Mesodermal cell (in vitro differentiated cells): ENCODE data around the gene ANXA3.

Source experiments
- H3K27ac ChIP-seq: 2 replicates; pipeline ENCODE4 v1.7.0; 2013; ENCODE audit warnings: mild to moderate bottlenecking, low read depth, low read length, moderate library complexity; ENCODE audit not compliant: severe bottlenecking
- H3K36me3 ChIP-seq: 2 replicates; pipeline ENCODE4 v1.7.1; 2013; ENCODE audit warnings: mild to moderate bottlenecking, low read length, moderate library complexity; ENCODE audit not compliant: control insufficient read depth, insufficient read depth
- H3K4me1 ChIP-seq: one replicate; pipeline ENCODE4 v1.7.1; 2013; ENCODE audit warnings: mild to moderate bottlenecking, low read length; ENCODE audit not compliant: insufficient read depth, control insufficient read depth, poor library complexity, severe bottlenecking
- H3K4me3 ChIP-seq: 2 replicates; pipeline ENCODE4 v1.7.0; 2013; ENCODE audit warnings: low read length, control low read depth, mild to moderate bottlenecking; ENCODE audit not compliant: insufficient read depth, poor library complexity, severe bottlenecking; ENCODE audit errors: extremely low read depth
- H3K9me3 ChIP-seq: 2 replicates; pipeline ENCODE4 v1.7.1; 2013; ENCODE audit warnings: mild to moderate bottlenecking, low read length, moderate library complexity; ENCODE audit not compliant: control insufficient read depth
- WGBS, 2 experiments: methylation state at CpG; one replicate each; pipeline ENCODE4 v1.1.5; 2013; ENCODE audit warnings: missing lambda C conversion rate in 2 of 2; ENCODE audit not compliant: insufficient coverage in 2 of 2; 5-methylcytosine and 5-hydroxymethylcytosine counted together

The ANXA3 gene

DNA sequence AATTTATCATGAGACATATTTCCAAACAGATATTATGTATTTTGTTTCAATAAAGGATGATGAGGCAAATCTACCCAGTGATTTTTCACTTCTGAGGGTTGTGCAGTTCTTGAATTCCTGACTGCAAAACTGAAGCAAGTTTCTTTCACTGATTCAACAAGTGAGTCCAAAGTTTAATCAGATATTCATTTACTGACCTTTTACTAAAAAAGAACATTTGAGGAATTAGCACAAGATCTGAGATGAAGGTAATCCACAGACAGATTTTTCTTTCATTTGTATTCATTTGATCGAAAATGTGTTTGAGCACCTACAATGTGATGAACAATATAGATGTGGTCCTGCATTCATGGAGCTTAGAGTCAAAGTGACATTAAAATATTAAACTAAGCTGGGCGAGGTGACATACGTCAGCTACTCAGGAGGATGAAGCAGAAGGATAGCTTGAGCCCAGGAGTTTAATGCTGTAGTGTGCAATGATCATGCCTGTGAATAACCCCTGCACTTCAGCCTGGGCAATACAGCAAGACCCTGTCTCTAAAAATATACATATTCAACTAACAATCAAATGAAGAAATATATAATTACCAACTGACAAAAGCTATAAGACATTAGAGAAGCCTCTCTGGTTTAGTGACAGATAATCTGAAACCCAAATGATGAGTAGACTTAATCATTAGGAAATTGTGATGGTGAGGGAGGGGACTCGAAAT is 76.6 kb downstream of the ANXA3 start:
- Histone ChIP-seq H3K9me3 (no peaks in the 10 kb centered on the region), H3K27ac (no peak overlapping the region), H3K4me1 (peaks cover 17% of the 10 kb centered on the region), H3K36me3 (no peaks in the 10 kb centered on the region), H3K4me3 (no peak overlapping the region)
- 87 to 100% methylated on average over 1 to 2 of the region's 4 CpGs for WGBS, 2 experiments

DNA sequence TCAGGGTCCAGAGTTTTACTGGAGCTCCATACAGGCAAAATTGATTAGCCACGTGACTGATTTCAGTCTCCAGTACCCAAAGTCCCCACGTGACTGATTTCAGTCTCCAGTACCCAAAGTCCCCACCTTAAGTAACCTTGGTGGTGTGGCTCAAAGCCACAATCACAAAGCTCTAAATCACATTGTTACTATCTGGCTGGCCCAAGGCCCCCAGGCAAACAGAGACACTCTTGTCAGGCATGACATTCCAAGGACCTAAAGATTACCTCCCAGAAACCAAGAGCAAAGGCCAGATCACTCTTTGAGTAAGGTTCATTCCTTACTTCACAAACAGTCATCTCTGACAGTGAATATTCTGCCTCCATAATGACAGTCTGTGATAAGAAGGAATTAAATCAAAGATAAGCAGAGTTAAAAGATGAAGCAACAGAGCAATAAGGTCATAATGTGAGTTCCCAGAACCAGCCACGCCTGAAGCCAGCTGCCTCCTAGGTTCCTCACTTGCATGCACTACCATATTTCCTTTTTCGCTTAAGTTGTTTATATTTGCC is 78.5 kb downstream of the ANXA3 start:
- no peaks in the 10 kb centered on the region for H3K36me3 ChIP-seq
- H3K4me3 ChIP-seq, result no peak overlapping the region
- H3K4me1 ChIP-seq, result peaks cover 12% of the 10 kb centered on the region
- no peaks in the 10 kb centered on the region for H3K9me3 ChIP-seq
- H3K27ac ChIP-seq, result peak overlapping the region; percentile 66
- 80 to 93% methylated on average over 2 of the region's 4 CpGs for WGBS, 2 experiments

DNA sequence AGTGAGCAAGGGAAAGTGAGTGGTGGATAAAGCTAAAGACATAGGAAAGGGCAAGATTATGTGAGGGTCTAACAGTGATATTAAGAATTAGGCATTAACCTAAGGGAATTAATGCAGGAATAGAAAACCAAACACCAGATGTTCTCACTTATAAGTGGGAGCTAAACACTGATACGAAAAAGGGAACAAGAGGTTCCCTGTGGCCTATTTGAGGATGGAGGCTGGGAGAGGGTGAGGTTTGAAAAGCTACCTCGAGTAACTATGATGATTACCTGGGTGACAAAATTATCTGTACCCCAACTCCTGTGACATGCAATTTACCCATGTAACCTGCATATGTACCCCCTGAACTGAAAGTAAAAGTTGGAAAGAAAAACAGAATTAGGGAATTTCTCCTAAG is 79.0 kb downstream of the ANXA3 start:
- Histone ChIP-seq H3K4me3 (no peak overlapping the region), H3K27ac (peak overlapping the region; percentile 36), H3K9me3 (no peaks in the 10 kb centered on the region), H3K36me3 (no peaks in the 10 kb centered on the region), H3K4me1 (peaks cover 12% of the 10 kb centered on the region)
- 86% methylated on average over 1 of the region's 2 CpGs; no CpG with 5 or more reads in 1 of the 2 experiments for WGBS, 2 experiments

DNA sequence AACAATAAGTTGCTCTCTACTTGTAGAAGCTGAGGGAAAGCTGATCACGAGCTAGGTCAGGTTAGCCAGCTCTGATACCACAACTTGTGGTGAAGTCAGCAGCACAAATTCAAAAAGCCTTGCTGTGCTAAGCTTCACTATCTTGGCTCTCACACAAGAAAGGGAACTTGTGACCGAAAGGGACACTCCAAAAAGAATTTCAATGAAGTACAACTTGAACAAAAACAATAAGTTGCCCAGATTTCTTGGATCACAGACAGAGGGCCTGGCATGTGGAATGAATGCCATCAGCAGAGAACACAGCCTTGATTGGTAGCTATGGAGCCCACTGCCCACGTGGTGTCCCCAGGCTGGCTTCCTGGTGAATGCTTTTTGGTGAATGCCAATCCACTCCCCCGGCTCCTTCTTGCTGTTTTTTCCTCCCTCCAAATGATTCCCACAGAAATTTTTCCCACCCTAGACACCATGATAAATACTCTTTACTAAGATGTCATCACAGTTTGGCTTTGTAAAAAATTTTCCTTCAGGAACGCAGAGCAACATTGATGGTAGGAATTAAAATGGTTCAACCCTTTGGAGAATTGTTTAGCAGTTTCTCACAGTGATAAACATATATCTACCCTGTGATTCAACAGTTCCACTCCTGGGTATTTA is 82.6 kb downstream of the ANXA3 start:
- Histone ChIP-seq H3K27ac (no peak overlapping the region), H3K36me3 (no peaks in the 10 kb centered on the region), H3K4me1 (peaks cover 12% of the 10 kb centered on the region), H3K9me3 (no peaks in the 10 kb centered on the region), H3K4me3 (no peak overlapping the region)
- 83 to 95% methylated on average over 3 of the region's 5 CpGs for WGBS, 2 experiments

DNA sequence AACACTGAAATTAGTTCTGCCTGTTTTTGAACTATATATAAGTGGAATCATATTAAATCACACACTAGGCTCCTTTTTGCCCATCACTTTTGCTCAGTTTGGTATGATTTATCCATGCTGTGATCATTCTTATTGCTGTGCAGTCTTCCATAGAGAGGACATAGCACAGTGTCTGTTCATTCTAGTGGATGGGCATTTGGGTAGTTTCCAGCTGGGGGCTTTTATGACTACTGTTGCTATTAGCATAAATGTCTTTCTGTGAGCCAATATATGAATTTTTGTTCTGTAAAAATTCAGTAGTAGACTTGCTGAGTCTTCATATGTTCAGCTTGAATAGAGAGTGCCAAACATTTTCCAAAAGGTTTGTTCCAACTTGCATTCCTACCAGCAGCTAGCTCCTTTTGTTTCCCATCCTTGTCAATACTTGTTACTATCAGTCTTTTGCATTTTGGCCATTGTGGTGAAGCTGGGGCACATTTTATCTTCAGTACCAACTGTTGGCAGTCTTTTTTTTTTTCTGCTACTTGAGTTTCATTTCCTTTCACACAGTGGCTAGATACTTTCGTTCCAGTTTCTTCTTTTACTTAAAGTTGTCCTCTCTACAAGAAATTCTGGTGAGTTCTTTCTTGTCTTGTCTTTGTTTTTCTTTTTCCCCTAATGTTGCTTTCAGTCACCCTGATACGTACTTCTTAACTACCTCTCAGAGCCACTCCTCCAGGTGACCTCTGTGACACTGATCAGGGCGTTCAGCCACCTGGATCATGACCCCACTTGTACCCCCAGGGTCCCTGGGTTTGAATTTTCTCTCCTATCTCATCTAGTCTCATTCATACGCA is 87.0 kb downstream of the ANXA3 start:
- Histone ChIP-seq H3K27ac (no peak overlapping the region), H3K4me3 (no peak overlapping the region), H3K36me3 (no peaks in the 10 kb centered on the region), H3K9me3 (no peaks in the 10 kb centered on the region), H3K4me1 (no peaks in the 10 kb centered on the region)
- 85 to 92% methylated on average over 2 to 3 of the region's 4 CpGs for WGBS, 2 experiments

DNA sequence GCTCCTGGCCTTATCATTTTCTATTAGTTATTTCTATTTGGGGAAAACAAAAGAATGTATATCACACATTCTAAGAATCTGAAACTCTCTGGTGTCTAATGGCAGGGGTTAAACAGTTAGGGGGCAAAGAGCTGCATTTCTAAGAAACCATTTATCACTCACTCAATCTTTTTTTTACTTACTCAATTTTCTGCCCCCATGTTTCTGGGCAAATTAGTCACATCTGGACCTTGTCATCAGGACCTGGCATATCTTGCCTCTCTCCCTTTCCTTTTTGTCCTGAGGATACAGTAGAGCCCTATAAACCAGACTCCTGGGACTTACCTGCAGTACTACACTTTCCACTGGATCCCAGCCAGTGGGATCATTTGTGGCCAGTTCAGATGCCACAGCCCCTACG is 89.1 kb downstream of the ANXA3 start:
- Histone ChIP-seq H3K27ac (no peak overlapping the region), H3K9me3 (no peaks in the 10 kb centered on the region), H3K4me1 (no peaks in the 10 kb centered on the region), H3K4me3 (no peak overlapping the region), H3K36me3 (no peaks in the 10 kb centered on the region)
- WGBS, 2 experiments, result 80% methylated on average over 1 of the region's 1 CpG; no CpG with 5 or more reads in 1 of the 2 experiments

DNA sequence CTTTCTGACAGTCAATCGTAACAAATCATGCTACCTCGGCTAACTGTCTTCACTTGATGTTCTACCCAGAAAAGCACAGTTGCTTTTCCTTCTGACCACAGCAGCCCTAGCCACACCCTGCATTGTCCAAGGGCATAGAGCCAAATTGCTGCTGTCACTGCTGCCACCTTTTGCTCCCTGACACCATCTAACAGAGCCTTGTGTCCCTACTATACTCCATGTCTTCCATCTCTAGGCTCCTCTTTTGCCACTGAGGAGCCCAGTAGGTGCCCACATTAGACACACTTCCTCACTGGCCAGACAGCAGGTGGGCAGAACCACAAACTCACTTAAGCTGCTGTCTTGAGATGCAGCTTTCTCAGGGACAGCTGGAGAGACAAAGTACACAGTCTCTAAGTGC is 91.4 kb downstream of the ANXA3 start:
- 84 to 87% methylated on average over 2 of the region's 2 CpGs for WGBS, 2 experiments
- H3K36me3 ChIP-seq, result no peaks in the 10 kb centered on the region
- H3K9me3 ChIP-seq, result no peaks in the 10 kb centered on the region
- peaks cover 8% of the 10 kb centered on the region for H3K4me1 ChIP-seq
- H3K4me3 ChIP-seq, result no peak overlapping the region
- H3K27ac ChIP-seq, result no peak overlapping the region

DNA sequence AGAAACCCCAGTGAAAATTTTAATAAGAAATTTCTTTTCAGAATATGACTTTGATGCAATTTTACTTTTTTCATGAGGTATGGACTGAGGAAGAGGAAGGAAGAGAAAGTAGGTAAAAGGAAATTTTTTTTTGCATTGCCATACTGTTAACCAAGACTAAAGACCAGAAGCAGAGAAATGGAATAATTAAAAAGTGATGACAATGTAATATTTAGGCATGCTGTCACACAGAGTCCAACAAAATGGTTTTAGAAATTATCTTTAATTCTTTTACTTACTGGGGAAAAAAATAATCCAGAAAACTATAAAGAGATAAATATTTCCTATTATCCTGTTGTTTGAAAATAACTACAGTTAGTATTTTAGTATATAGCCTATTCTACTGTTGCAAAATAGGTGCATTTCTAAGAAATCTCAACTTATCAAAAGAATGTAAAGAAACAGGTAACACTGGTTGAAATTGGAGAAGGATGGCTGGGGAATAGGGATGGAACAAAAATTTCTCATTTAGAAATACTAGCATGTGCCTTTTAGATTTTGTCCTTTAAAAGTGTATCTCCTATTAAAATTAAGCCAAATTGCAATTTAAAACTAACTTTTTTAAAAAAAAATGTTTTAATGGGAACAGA is 92.6 kb downstream of the ANXA3 start:
- H3K4me1 ChIP-seq, result peaks cover 18% of the 10 kb centered on the region
- no peaks in the 10 kb centered on the region for H3K9me3 ChIP-seq
- no peak overlapping the region for H3K27ac ChIP-seq
- H3K36me3 ChIP-seq, result no peaks in the 10 kb centered on the region
- H3K4me3 ChIP-seq, result no peak overlapping the region

DNA sequence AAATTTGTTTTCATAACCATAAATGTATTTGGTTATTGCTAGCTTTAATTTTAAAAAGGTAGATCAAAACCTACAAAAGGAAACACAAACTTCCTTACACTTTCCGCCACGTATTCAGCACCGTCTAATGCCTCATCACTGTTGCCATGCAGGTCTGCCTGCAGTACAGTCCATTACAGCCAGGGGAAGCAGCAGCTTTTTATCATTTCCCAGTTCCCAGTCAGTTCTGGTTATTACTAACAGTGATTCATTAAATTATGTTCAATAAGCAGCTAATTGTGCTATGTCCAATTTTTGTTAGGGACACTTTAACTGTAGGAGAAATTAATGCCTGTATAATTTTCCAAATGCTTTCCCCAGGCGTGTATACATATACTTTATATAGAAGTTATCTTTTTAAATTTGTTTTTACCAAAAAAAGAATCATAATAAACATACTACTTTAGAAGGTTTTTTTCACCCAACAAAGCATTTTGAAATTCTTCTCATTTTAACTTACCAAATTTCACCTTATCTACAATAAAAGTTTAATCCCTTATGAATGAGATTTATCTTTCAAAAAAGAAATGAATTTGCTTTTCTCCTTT is 93.3 kb downstream of the ANXA3 start:
- Histone ChIP-seq H3K4me3 (no peak overlapping the region), H3K9me3 (no peaks in the 10 kb centered on the region), H3K27ac (peak overlapping the region; percentile 92), H3K36me3 (no peaks in the 10 kb centered on the region), H3K4me1 (peaks cover 23% of the 10 kb centered on the region)
- 0 to 80% methylated on average over 1 of the region's 4 CpGs for WGBS, 2 experiments
